ENCODE results near the gene ATXN7L3B.
A peak's percentile ranks its signal among the peaks of the same experiment; 100 is the strongest.
"Not testable (repeated sequence)": the region's sequence is repeated elsewhere in the genome, so short reads cannot be mapped to it uniquely, and the experiment has no call there.

ATXN7L3B gene

GRCh38 chr12:74537707-74538385 lies at the start of gene ATXN7L3B:
TSS of gene ATXN7L3B (plus strand) at chr12:74537835. CDS start at chr12:74538113, 278 bp downstream.
- peak; percentile 95 for DNase-seq

- no peak for DNase-seq
Measured at GRCh38 chr12:74488134-74488533, 49.5 kb upstream of the ATXN7L3B start.

GRCh38 chr12:74489543-74489942 lies 48.1 kb upstream of the ATXN7L3B start:
- no peak for DNase-seq

- no peak for DNase-seq
Measured at GRCh38 chr12:74490390-74491064, 47.1 kb upstream of the ATXN7L3B start.

- no peak for DNase-seq
Measured at GRCh38 chr12:74491374-74491773, 46.3 kb upstream of the ATXN7L3B start.

- DNase-seq: no peak
Measured at GRCh38 chr12:74499192-74499591, 38.4 kb upstream of the ATXN7L3B start.

GRCh38 chr12:74508873-74509657 lies 28.6 kb upstream of the ATXN7L3B start:
- not testable (repeated sequence) for DNase-seq

GRCh38 chr12:74509886-74510285 lies 27.7 kb upstream of the ATXN7L3B start:
- no peak for DNase-seq

- no peak for DNase-seq
Measured at GRCh38 chr12:74514098-74514872, 23.4 kb upstream of the ATXN7L3B start.

GRCh38 chr12:74515849-74516248 lies 21.8 kb upstream of the ATXN7L3B start:
- no peak for DNase-seq

GRCh38 chr12:74526535-74526934 lies 11.1 kb upstream of the ATXN7L3B start:
- no peak for DNase-seq

GRCh38 chr12:74527491-74527890 lies 10.1 kb upstream of the ATXN7L3B start:
- no peak for DNase-seq

- no peak for DNase-seq
Measured at GRCh38 chr12:74530676-74531075, 7.0 kb upstream of the ATXN7L3B start.

- DNase-seq: no peak
Measured at GRCh38 chr12:74535536-74535935, 2.1 kb upstream of the ATXN7L3B start.

GRCh38 chr12:74537126-74537706 lies 419 bp upstream of the ATXN7L3B start:
- DNase-seq: no peak

GRCh38 chr12:74538491-74539258 lies 1.0 kb downstream of the ATXN7L3B start:
- DNase-seq: peak; percentile 19

GRCh38 chr12:74539261-74539660 lies 1.6 kb downstream of the ATXN7L3B start:
- no peak for DNase-seq

GRCh38 chr12:74539765-74540526 lies 2.3 kb downstream of the ATXN7L3B start:
- DNase-seq: no peak

GRCh38 chr12:74541074-74541473 lies 3.4 kb downstream of the ATXN7L3B start:
- DNase-seq: no peak

GRCh38 chr12:74547249-74547648 lies 9.6 kb downstream of the ATXN7L3B start:
- DNase-seq: no peak

GRCh38 chr12:74551291-74551690 lies 13.7 kb downstream of the ATXN7L3B start:
- DNase-seq: no peak
